AG04449 (cell line): ENCODE results near the gene ITPK1.

Experiments
- CTCF ChIA-PET: fragments of 350-600 bp; formaldehyde crosslinking; extraction: SDS; loops from one replicate; lab custom pipeline; 2021; ENCODE audit warnings: antibody characterized with exemption; lab: Yijun Ruan, JAX
- POLR2A ChIA-PET: fragments of 400-600, 350-600 bp; formaldehyde crosslinking; extraction: SDS; loops from one replicate; lab custom pipeline; 2020; ENCODE audit warnings: antibody characterized with exemption, inconsistent platforms; lab: Yijun Ruan, JAX
- DNase-seq: peaks from one replicate; pipeline ENCODE4 v3.0.0-alpha.2; 2010; ENCODE audit warnings: low read depth, low spot score
- H3K4me3 ChIP-seq: 2 replicates; pipeline ENCODE4 v1.5.1; 2011; ENCODE audit warnings: low read depth, mild to moderate bottlenecking, control low read depth, low read length
- TF ChIP-seq, protein P1 (sequence below): IDR thresholded peaks from one replicate; pipeline ENCODE4 v1.5.1; 2011; ENCODE audit warnings: mild to moderate bottlenecking, moderate library complexity, low read length, control low read depth, inconsistent platforms; ENCODE audit not compliant: insufficient read depth; ENCODE audit errors: missing control alignments

Gene ITPK1

DNA sequence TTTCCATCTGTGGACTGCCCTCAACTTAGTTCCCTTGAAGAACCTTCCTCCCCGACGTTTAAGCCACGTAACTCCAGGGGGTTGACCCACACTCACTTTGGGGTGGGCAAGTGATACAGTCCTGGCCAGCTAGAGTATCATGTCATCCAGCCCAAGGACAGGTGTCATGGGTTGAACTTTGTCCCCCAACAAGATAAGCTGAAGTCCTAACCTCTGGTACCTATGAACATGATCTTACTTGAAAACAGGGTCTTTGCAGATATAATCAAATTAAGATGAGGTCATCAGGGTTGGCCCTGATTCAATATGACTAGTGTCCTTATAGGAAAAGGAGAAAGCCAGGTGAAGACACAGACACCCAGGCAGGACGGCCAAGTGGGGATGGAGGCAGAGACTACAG, 68.6 kb downstream of the ITPK1 start:
- no peak overlapping the region for H3K4me3 ChIP-seq
- CTCF ChIA-PET: interaction anchor here (1.0 to 1.8 kb wide), 3 partner anchors 18 to 86 kb away, joined by 3 to 5 read pairs (median 3); no protein-coding TSS in a partner anchor
- TF ChIP-seq, protein P1, sequence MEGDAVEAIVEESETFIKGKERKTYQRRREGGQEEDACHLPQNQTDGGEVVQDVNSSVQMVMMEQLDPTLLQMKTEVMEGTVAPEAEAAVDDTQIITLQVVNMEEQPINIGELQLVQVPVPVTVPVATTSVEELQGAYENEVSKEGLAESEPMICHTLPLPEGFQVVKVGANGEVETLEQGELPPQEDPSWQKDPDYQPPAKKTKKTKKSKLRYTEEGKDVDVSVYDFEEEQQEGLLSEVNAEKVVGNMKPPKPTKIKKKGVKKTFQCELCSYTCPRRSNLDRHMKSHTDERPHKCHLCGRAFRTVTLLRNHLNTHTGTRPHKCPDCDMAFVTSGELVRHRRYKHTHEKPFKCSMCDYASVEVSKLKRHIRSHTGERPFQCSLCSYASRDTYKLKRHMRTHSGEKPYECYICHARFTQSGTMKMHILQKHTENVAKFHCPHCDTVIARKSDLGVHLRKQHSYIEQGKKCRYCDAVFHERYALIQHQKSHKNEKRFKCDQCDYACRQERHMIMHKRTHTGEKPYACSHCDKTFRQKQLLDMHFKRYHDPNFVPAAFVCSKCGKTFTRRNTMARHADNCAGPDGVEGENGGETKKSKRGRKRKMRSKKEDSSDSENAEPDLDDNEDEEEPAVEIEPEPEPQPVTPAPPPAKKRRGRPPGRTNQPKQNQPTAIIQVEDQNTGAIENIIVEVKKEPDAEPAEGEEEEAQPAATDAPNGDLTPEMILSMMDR: no peak
- no peak for DNase-seq
- POLR2A ChIA-PET: no interaction called here

DNA sequence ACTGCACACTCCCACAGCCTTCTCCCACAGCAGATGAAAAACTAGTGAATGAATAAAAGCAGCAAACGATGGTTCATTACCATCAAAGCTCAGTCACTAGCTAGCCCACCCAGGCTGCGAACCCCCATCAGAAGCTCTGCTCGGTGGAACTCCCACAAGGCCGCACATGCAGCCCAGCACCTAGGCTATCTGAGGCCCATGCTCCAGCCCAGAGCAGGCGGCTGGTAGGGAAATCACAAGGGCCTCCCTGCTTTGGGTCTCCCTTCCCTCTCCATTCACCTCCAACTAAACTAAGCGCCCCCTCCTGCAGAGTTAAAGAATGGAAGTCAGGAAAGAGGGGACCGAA, 69.0 kb downstream of the ITPK1 start:
- ChIA-PET CTCF (interaction anchor here (1.7 to 1.8 kb wide), 3 partner anchors 67 to 86 kb away, joined by 3 to 6 read pairs (median 5); no protein-coding TSS in a partner anchor), POLR2A (no interaction called here)
- TF ChIP-seq, protein P1: no peak
- DNase-seq: no peak
- H3K4me3 ChIP-seq: no peak overlapping the region

DNA sequence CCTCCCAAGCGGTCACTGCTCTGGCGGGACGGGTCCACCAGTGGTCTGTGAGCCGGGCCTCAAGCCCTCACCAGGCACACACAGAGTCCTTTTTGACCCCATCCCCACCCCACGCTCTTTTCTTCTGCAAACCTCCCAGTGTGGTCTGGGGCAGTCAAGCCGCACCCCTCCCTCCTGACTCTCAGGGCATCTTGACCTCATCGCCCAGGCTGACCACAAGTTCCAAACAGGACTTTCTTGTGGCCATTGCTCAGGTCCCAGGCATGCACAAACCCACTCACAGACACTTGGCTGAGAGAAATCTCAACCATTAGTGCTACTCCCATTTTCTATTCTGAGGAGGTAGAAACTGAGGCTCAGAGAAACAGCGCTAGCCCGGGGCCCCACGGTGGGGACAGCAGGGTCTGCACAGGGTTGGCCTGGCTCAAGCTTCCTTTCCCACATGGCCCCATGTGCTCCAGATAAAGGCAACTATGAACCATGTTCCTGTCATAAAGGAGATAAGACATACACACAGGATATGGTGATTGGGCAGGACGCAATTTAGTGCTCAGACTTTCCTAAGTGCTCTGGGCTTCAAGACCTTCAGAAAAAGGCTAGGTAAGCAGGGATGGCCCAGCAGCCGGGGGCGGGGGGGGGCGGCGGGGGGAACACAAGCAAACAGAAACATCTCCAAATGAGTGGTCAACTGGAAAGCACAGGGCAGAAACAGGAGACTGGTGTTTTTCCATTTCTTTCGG, 69.6 kb downstream of the ITPK1 start:
- H3K4me3 ChIP-seq: no peak overlapping the region
- no peak for DNase-seq
- CTCF ChIA-PET: interaction anchor here (0.7 to 1.8 kb wide), 4 partner anchors 62 to 114 kb away, joined by 3 to 6 read pairs (median 3); no protein-coding TSS in a partner anchor
- TF ChIP-seq, protein P1: no peak
- POLR2A ChIA-PET: no interaction called here

DNA sequence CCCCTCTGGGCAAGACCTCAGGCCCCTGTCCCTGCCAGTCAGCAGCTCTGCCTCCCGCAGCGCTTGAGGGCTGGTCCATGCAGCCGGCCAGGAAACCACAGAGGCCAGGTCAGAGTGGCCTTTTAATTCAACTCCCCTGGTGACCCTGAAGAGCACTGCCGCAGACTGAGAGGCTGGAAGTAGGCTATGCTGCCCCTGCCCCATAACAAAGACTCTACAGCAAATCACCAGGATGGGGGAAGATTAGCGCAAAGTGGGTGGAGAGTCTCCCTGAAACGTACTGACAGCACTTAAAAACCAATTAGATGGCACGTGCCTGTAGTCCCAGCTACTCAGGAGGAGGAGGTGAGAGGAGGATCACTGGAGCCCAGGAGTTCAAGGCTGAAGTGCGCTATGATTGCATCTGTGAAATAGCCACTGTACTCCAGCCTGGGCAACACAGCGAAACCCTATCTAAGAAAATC, 70.5 kb downstream of the ITPK1 start:
- ChIA-PET POLR2A (no interaction called here), CTCF (interaction anchor here (1.0 to 1.8 kb wide), 2 partner anchors 63 to 68 kb away, joined by 3 to 6 read pairs; no protein-coding TSS in a partner anchor)
- DNase-seq: no peak

DNA sequence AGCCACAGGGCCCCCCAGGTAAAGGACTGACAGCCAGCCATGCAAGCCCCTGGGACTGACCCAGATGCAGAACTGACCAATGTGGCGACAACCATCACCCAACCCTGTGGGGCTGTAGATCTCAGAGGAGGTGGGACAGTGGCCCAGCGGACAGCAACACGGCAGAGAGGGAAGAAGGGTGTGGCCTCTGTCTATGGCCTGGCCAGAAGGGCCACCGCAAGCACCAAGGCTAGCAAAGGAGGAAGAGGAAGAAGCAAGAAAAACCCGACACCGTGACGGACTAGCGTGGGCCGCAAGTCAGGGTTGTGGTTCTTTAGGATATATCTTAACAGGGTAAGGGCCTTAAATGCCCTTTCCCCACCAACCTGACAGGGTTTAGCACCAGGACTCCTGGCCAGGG, 71.2 kb downstream of the ITPK1 start:
- ChIA-PET POLR2A (no interaction called here), CTCF (no interaction called here)
- no peak for DNase-seq
- H3K4me3 ChIP-seq: no peak overlapping the region
- TF ChIP-seq, protein P1: no peak

More for the DNA sequence above, 70.5 kb downstream of the ITPK1 start:
- TF ChIP-seq, protein P1: no peak
- no peak overlapping the region for H3K4me3 ChIP-seq

DNA sequence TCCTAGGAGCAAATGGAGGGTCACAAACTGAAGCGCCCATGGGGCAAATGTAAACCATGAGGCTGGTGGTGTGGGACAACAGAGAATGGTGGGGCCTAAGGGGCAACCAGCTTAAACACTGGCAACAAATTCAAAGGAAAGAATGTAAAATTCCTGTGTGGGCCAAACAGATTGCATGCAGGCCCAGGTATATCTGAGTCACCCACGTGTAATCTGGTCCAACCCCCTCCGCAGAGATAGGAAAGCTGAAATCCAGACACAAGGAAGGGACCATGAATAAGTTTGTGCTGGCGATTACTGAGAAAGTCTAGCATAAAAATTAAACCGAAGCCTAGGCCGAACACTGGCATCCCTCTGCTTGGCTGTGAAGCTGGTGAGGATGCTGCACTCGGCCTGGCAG, 71.6 kb downstream of the ITPK1 start:
- no peak overlapping the region for H3K4me3 ChIP-seq
- TF ChIP-seq, protein P1: no peak
- CTCF ChIA-PET: interaction anchor here (1.0 to 2.7 kb wide), 2 partner anchors 11 to 69 kb away, joined by 3 to 16 read pairs; no protein-coding TSS in a partner anchor
- POLR2A ChIA-PET: no interaction called here
- no peak for DNase-seq
